ENCODE data around the gene AZIN2. TPM values are rescaled to one million over a fixed set of nuclear protein-coding genes. Genes with fewer than 3 reads are reported as not detected.

AZIN2 gene
- total RNA-seq, 3 donors from 2014 or later = 1.9 to 11.8 (median 7.9) TPM

DNA sequence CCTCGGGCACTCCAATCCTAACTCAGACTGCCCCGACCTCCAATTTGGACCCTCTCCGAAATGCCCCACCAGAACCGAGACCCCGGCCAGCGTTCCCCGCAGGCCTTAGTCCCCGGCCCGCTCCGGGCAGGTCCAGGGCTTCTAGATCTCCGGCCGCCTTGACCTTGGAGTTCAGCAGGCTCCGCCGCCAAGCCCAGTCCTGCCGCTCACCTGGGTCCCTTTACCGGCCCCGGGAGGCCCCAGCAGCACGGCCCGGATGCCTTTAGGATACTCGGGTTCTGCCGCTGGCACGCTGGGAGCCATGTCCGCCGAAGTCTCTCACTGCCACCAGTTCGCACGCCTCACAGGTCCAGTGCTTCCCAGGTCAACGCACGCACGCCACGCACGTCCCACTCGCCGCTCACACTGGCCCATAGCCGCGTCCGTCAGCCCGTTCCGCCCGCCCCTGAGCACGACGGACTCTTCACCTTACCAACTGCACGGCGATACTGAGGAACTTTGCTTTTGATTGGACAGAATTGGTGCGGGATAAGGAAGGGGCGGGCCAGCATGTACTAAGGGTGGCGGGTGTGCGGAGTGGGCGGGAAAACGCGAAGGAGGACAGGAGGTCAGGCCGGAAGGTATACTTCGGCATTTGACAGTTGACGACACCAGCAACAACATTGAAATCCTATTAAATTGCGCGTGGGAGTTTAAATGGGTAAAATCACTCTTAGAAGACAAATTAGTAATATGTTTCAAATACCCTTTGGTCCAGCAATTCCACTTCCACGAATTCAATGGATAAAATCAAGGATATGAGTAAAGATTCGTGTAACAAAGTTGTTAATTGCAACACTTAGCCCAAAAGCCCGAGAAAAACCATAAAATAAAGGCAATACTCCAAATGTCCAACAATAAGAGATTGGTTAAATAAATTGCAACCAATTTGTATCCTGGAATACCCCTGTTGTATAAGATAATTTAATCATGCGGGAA is 44.1 kb upstream of the AZIN2 start, which contains the start of gene AK2:
TSS of gene AK2 (minus strand) at position 358 of the 978 bp plus-strand sequence. CDS start at position 303, 55 bp downstream.
- intact Hi-C loops (cut with DNase I; ENCODE audit: low total_unique reads) = loop anchor here (1.0 kb wide), 1 partner anchor 27 kb away; no protein-coding TSS in a partner anchor

GRCh38 chr1:33039840-33040239 is 41.1 kb upstream of the AZIN2 start:
- H3K4me3 ChIP-seq = no peak overlapping the region
- no peak overlapping the region for H3K27ac ChIP-seq
- H3K4me1 ChIP-seq = peaks cover 6 to 7% of the 10 kb centered on the region in 2 donors
- no peak for DNase-seq (ENCODE audit: low spot score in 2 of 2)
- no peaks in the 10 kb centered on the region for H3K36me3 ChIP-seq
- no peak for TF ChIP-seq POLR2AphosphoS5 (IDR thresholded peaks at IDR 0.05)
- TF ChIP-seq, protein P1, sequence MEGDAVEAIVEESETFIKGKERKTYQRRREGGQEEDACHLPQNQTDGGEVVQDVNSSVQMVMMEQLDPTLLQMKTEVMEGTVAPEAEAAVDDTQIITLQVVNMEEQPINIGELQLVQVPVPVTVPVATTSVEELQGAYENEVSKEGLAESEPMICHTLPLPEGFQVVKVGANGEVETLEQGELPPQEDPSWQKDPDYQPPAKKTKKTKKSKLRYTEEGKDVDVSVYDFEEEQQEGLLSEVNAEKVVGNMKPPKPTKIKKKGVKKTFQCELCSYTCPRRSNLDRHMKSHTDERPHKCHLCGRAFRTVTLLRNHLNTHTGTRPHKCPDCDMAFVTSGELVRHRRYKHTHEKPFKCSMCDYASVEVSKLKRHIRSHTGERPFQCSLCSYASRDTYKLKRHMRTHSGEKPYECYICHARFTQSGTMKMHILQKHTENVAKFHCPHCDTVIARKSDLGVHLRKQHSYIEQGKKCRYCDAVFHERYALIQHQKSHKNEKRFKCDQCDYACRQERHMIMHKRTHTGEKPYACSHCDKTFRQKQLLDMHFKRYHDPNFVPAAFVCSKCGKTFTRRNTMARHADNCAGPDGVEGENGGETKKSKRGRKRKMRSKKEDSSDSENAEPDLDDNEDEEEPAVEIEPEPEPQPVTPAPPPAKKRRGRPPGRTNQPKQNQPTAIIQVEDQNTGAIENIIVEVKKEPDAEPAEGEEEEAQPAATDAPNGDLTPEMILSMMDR (IDR thresholded peaks at IDR 0.05) = no peak
- TF ChIP-seq POLR2A (IDR thresholded peaks at IDR 0.05) = no peak
- H3K9me3 ChIP-seq = no peaks in the 10 kb centered on the region
- no peaks in the 10 kb centered on the region for H3K27me3 ChIP-seq
- intact Hi-C loops (cut with DNase I; ENCODE audit: low total_unique reads) = no loop called here

More for the DNA sequence above, 44.1 kb upstream of the AZIN2 start, which contains the start of gene AK2:
- H3K36me3 ChIP-seq = no peaks in the 10 kb centered on the region
- H3K4me1 ChIP-seq = peaks cover 6 to 17% of the 10 kb centered on the region in 2 donors
- peak; percentile 95 for DNase-seq (ENCODE audit: low spot score in 2 of 2)
- H3K27me3 ChIP-seq = no peaks in the 10 kb centered on the region
- H3K27ac ChIP-seq = peak within 1 kb of the TSS; percentile 87 to 89
- H3K9me3 ChIP-seq = no peaks in the 10 kb centered on the region
- H3K4me3 ChIP-seq = peak within 1 kb of the TSS; percentile 77 to 90 (median 79)
- TF ChIP-seq, protein P1 (IDR thresholded peaks at IDR 0.05) = no peak
- TF ChIP-seq POLR2A (IDR thresholded peaks at IDR 0.05) (peak; percentile 71), POLR2AphosphoS5 (IDR thresholded peaks at IDR 0.05) (peak in 2 of 3 donors; percentile 68 to 72)

DNA sequence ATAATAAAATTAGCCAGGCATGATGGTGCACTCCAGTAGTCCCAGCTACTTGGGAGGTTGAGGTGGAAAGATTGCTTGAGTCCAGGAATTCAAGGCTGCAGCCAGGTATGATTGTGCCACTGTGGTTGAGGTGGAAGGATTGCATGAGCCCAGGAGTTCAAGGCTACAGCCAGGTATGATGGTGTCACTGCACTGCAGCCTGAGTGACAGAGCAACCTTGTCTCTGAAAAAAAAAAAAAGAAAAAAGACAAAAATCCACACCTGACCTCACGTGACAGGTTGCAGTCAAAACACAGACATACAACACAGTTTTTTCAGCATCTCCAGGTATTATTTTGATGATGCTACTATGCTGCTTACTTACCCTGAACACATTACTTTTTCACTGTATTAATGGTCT is 39.9 kb upstream of the AZIN2 start:
- intact Hi-C loops (cut with DNase I; ENCODE audit: low total_unique reads) = no loop called here
- no peak for DNase-seq (ENCODE audit: low spot score in 2 of 2)

DNA sequence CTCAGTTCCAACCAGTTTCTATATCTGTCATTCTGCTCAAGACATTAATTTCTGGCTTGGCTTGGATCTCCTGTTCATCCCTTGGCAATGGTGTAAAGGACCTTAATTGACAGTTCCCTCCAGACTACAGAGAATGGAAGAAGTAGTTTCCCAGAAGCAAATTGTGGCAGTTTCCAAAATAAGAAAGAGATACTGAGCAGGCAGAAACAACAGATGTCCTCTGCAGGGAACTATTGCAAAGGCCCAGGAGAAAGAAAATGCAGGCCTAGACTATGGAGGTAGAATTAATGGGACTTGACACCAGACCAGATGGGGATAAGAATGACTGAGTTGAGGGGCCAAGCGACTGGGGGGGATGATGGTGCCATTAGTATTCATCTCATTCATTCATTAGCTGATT is 38.1 kb upstream of the AZIN2 start:
- TF ChIP-seq, protein P1 (IDR thresholded peaks at IDR 0.05) = no peak
- no peak for TF ChIP-seq POLR2A (IDR thresholded peaks at IDR 0.05)
- TF ChIP-seq POLR2AphosphoS5 (IDR thresholded peaks at IDR 0.05) = no peak
- no peaks in the 10 kb centered on the region for H3K9me3 ChIP-seq

More for the DNA sequence above, 39.9 kb upstream of the AZIN2 start:
- Histone ChIP-seq H3K27ac (no peak overlapping the region), H3K4me3 (no peak overlapping the region), H3K36me3 (no peaks in the 10 kb centered on the region), H3K27me3 (no peaks in the 10 kb centered on the region), H3K4me1 (no peaks in the 10 kb centered on the region), H3K9me3 (no peaks in the 10 kb centered on the region)
- no peak for TF ChIP-seq POLR2AphosphoS5 (IDR thresholded peaks at IDR 0.05)

GRCh38 chr1:33043267-33044092 is 37.5 kb upstream of the AZIN2 start:
- TF ChIP-seq POLR2A (IDR thresholded peaks at IDR 0.05) (no peak), POLR2AphosphoS5 (IDR thresholded peaks at IDR 0.05) (no peak)
- TF ChIP-seq, protein P1 (IDR thresholded peaks at IDR 0.05) = no peak
- H3K9me3 ChIP-seq = no peaks in the 10 kb centered on the region
- no peaks in the 10 kb centered on the region for H3K27me3 ChIP-seq
- no peak for DNase-seq (ENCODE audit: low spot score in 2 of 2)
- no peaks in the 10 kb centered on the region for H3K4me1 ChIP-seq
- H3K4me3 ChIP-seq = no peak overlapping the region
- no peak overlapping the region for H3K27ac ChIP-seq
- H3K36me3 ChIP-seq = no peaks in the 10 kb centered on the region
- intact Hi-C loops (cut with DNase I; ENCODE audit: low total_unique reads) = no loop called here

More for the DNA sequence above, 38.1 kb upstream of the AZIN2 start:
- Histone ChIP-seq H3K4me3 (no peak overlapping the region), H3K4me1 (no peaks in the 10 kb centered on the region), H3K36me3 (no peaks in the 10 kb centered on the region), H3K27ac (no peak overlapping the region), H3K27me3 (no peaks in the 10 kb centered on the region)
- intact Hi-C loops (cut with DNase I; ENCODE audit: low total_unique reads) = no loop called here
- no peak for DNase-seq (ENCODE audit: low spot score in 2 of 2)
